OCI-LY1 (cell line): Measurements from ENCODE around the gene RASAL2.

ENCODE experiments used
- CTCF ChIP-seq: fragments of 200-600 bp; sonication (generic), shearing (Covaris generic); IDR thresholded peaks from 2 replicates; pipeline ENCODE4 v1.5.1; 2017; ENCODE audit warnings: mild to moderate bottlenecking, antibody characterized with exemption, low read length, moderate library complexity, mixed read lengths
- EZH2 ChIP-seq: fragments of 200-600 bp; sonication (generic), shearing (Covaris generic); IDR thresholded peaks from 2 replicates; pipeline ENCODE4 v1.8.0; 2017; ENCODE audit warnings: borderline replicate concordance, mixed run types, mild to moderate bottlenecking, antibody characterized with exemption, low read length, moderate library complexity, mixed read lengths

- TF ChIP-seq CTCF (no peak), EZH2 (no peak)
Measured at GRCh38 chr1:178118524-178118923, 24.6 kb downstream of the RASAL2 start.
